GM18520 (cell line): ENCODE data around the gene PCCA.

Source experiments
- ATAC-seq: cut with Tn5 transposase; IDR thresholded peaks from one replicate; pipeline ENCODE4 v1.9.1; 2021; ENCODE audit not compliant: unreplicated experiment

PCCA gene

GRCh38 chr13:100443998-100444328, 355.1 kb downstream of the PCCA start:
- ATAC-seq: no peak

DNA sequence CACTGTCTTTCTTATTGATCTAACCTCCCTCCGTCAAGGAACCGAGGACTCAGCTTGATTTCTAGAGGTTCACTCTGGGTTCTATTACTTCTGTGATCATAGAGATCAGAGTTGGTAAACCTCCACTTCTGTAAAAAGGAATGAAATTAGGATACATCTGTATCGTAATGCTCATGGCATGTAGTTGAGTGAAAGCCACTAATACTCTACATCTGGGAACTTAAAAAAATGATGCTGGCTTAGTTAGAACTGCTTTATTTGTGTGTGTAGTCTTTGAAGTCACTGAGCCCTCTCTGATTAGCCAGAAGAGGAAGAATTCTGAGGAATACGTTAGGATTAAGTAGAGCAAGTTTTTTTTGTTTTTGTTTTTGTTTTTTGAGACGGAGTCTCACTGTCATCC, 358.9 kb downstream of the PCCA start:
- ATAC-seq: no peak

- ATAC-seq: no peak
These were observed 363.0 kb downstream of the PCCA start for GRCh38 chr13:100451923-100452322.

- ATAC-seq: no peak
These were observed 366.0 kb downstream of the PCCA start for GRCh38 chr13:100454876-100455275.

- ATAC-seq: no peak
These were observed 369.8 kb downstream of the PCCA start for GRCh38 chr13:100458673-100459072.

DNA sequence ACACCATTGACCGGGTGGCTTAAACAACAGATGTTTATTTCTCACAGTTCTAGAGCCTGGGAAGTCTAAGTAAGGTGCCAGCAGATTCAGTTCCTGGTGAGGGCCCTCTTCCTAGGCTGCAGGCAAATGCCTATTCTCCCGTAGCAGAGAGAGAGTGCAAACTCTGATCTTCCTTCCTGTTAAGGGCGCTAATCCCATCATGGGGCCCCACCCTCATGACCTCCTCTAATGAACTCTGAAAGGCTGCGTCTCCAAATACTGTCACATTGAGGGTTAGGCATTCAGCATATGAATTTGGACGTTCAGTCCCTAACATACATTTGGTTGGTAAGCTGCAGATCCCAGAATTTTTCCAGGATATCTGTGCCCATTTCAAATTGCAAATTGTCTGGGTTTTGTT, 370.9 kb downstream of the PCCA start:
- ATAC-seq: no peak

DNA sequence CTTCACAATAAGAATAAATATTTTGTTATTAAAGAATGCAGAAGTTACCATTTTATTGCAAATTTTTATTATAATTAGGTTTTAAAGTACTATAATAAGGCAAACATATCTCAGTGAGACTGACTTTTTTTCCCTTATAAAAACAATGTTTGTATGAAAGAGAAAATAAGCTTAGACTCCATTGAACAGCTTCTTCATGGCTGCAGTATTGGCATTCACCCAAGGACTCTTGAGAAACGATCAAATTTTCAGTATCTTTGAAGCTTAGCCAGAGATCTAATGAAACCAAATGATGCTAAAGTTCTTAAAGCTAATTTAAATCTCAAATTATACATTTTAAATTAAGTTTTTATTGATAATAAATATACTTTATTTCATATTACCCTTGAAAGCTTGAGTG, 371.4 kb downstream of the PCCA start:
- ATAC-seq: no peak

DNA sequence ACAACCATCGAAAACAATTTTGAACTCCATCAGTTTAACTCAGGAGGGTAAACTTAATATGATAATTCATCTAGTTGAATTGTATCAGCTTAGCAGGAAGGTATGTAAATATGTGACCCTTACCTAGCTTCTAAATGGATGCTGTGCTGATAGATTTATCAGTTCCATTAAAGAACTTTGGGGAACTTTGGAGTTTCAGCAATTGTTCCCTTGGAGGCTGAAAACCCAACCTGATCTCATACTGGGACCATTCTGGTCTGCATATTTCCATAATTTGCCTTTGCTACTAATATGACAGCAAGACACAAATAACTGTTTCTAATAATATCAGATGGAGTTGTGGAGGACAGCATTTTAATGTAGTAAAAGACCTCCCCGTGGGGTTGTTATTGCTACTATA, 371.9 kb downstream of the PCCA start:
- no peak for ATAC-seq

DNA sequence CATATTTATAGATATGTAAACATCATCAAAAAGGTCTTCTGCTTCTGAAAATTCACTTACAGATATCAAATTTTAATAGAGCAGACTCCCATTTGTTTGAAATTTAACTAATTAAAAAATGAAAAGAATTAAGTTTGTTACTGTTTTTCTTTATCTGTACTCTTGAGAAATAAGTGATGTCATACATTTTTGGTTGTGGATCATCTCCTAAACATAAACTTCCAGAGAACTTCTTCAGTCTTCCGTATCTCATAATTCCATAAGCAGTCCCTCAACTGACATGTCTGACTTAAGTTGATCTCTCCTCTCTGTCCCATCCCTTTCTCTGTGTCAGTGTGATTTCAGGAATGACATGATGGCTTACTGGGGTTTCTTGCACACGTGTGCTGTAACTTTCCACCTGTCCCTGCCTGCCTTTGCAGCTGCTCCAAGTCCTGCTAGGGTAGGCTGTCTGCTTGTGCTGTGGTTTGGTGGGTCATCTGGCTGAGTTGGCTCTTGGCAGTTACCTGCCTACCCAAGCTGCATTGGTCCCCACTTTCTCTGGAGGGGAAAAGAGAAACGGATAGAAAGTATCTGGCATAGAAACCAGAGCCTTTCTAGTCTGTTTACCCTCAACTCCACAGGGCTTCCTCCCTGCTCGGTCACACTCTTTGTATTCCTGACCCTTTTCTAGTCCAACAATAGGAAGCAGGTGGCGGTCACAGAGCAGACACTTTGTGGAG, 372.6 kb downstream of the PCCA start:
- no peak for ATAC-seq

GRCh38 chr13:100464006-100464405, 375.1 kb downstream of the PCCA start:
- ATAC-seq: no peak

GRCh38 chr13:100465558-100465957, 376.7 kb downstream of the PCCA start:
- ATAC-seq: no peak

GRCh38 chr13:100470866-100471505, 382.1 kb downstream of the PCCA start:
- ATAC-seq: no peak

- no peak for ATAC-seq
These were observed 384.2 kb downstream of the PCCA start for GRCh38 chr13:100473087-100473486.

DNA sequence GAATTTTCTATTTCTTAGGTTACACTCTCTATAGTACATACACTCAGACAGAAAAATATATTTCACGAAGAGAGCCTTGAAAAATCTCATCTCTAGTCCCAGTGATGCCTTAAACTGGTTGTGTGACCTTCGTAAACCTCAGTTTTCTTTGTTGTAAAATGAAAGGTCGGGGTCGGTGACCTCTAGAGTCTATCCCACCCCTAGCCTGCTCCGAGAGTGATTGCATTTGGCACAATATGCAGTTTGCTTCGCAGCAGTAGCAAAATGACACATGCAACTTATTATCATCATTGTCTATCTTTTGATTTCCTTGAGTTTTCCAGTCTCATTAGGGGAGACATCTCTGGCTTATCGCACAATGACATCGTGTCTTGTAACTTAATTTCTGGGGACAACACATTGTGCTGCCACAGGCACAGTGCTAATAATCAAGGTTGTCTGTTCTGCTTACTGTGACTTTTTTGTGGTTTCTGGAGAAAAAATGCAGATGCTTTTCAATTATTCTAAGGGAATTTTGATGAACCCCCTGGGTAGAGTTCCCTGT, 384.7 kb downstream of the PCCA start:
- no peak for ATAC-seq

- ATAC-seq: no peak
These were observed 388.1 kb downstream of the PCCA start for GRCh38 chr13:100476963-100477362.

GRCh38 chr13:100478107-100478809, 389.4 kb downstream of the PCCA start:
- ATAC-seq: no peak

GRCh38 chr13:100480676-100481075, 391.8 kb downstream of the PCCA start:
- ATAC-seq: no peak

DNA sequence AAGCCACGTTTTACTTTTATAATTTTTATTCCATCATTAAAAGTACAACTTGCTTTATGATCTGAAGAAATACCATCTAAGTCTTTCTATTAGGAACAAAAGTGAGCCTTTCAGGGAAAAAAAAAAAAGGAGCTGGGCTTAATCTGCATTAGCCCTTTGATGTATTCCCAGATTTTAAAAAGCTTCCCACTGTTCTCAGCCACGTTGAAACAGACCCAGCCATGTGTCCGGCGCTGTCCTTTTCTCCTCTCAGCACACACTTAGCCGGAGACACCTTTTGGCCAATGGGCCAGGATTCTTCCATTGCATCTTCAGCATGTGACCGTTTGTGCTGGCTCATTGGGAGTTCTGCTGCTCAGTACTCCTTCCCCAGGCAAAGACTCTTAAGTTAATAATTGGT, 394.2 kb downstream of the PCCA start:
- no peak for ATAC-seq

- no peak for ATAC-seq
These were observed 395.0 kb downstream of the PCCA start for GRCh38 chr13:100483841-100484381.

DNA sequence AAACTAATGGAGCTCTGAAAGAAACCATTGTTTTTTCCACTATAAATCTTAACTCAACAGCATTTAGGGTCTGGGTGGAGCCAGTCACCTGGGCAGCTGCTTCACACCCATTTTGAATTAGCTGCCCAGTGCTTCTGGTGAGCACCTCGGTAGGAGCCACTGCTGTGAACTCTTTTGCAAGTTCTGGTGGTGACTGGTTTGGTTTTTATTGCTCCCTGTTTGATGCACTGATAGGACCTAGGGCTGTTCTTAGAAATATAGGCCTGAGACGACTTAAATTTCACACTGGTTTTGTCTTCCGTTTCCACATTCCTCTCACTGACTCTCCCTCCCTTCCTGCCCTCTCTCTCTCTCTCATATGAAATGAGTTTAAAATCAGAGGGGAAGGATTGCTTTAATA, 395.8 kb downstream of the PCCA start:
- ATAC-seq: no peak

- no peak for ATAC-seq
These were observed 396.4 kb downstream of the PCCA start for GRCh38 chr13:100485265-100485664.

- no peak for ATAC-seq
These were observed 401.8 kb downstream of the PCCA start for GRCh38 chr13:100490692-100491091.
